Renal cortex interstitium (tissue), 11 donors: ENCODE data around the gene AGFG2. TPM values are rescaled to one million over a fixed set of nuclear protein-coding genes. Genes with fewer than 3 reads are reported as not detected.
A peak's percentile ranks its signal among the peaks of the same experiment; 100 is the strongest.

Source experiments
- DNase-seq, 11 donors: peaks; one replicate each; pipeline ENCODE4 v3.0.0-alpha.2; 2013; ENCODE audit warnings: low read depth in 9 of 11, low spot score in 4 of 11; ENCODE audit errors: extremely low read depth in 1 of 11
- polyA plus RNA-seq, 3 donors: library from polyadenylated mRNA; unstranded; fragments of 120-200 nt; gene quantifications; one replicate each; pipeline ENCODE4 v1.2.1, GENCODE V29; 2013; ENCODE audit not compliant: insufficient read length in 3 of 3

The AGFG2 gene
- polyA plus RNA-seq, 3 donors, result 9.2 to 13.6 (median 13.1) TPM

GRCh38 chr7:100599911-100600729 is 61.1 kb downstream of the AGFG2 start:
- no peak for DNase-seq

GRCh38 chr7:100600730-100601038 is 61.7 kb downstream of the AGFG2 start:
- DNase-seq, result no peak

- DNase-seq, result peak in 2 of 11 donors; percentile 71 to 77
Observed at GRCh38 chr7:100602889-100603725, 64.1 kb downstream of the AGFG2 start.

- no peak for DNase-seq
Observed at GRCh38 chr7:100603726-100604027, 64.7 kb downstream of the AGFG2 start.

GRCh38 chr7:100604028-100604975 is 65.3 kb downstream of the AGFG2 start:
- no peak for DNase-seq

- no peak for DNase-seq
Observed at GRCh38 chr7:100604976-100605911, 66.2 kb downstream of the AGFG2 start.

- DNase-seq, result no peak
Observed at GRCh38 chr7:100606313-100606712, 67.3 kb downstream of the AGFG2 start.

- no peak for DNase-seq
Observed at GRCh38 chr7:100607111-100607510, 68.1 kb downstream of the AGFG2 start.

GRCh38 chr7:100609958-100610357 is 71.0 kb downstream of the AGFG2 start:
- no peak for DNase-seq

GRCh38 chr7:100611983-100612729 is 73.2 kb downstream of the AGFG2 start, which contains the start of gene MOSPD3:
MOSPD3 (plus strand) TSS chr7:100612540; CDS start chr7:100612792, 252 bp downstream.
- DNase-seq, result peak; percentile 98 to 100 (median 100)

- no peak for DNase-seq
Observed at GRCh38 chr7:100612730-100613390, 73.9 kb downstream of the AGFG2 start.

GRCh38 chr7:100613412-100614175 is 74.6 kb downstream of the AGFG2 start:
- DNase-seq, result no peak

GRCh38 chr7:100614308-100614861 is 75.4 kb downstream of the AGFG2 start:
- no peak for DNase-seq
